HepG2 (cell line): ENCODE results near the gene C11orf16. TPM values are rescaled to one million over a fixed set of nuclear protein-coding genes. Genes with fewer than 3 reads are reported as not detected.

Experiments
- ATM ChIP-seq: fragments of 450-650 bp; IDR thresholded peaks from 2 replicates; pipeline ENCODE4 v1.7.1; 2017; ENCODE audit warnings: mild to moderate bottlenecking, borderline replicate concordance
- ELF4 ChIP-seq: sonication (generic); formaldehyde crosslinking; IDR thresholded peaks from 2 replicates; pipeline ENCODE4 v1.5.0; 2020; ENCODE audit warnings: missing genetic modification reagents, mild to moderate bottlenecking, moderate library complexity, borderline replicate concordance
- IKZF4 ChIP-seq: sonication (generic); formaldehyde crosslinking; IDR thresholded peaks from 2 replicates; pipeline ENCODE4 v1.5.1; 2020; ENCODE audit warnings: borderline replicate concordance, mild to moderate bottlenecking, low read depth, missing genetic modification reagents; ENCODE audit errors: not compliant biosample characterization
- MAZ ChIP-seq, 2 experiments: sonication (generic) in 1 of 2; formaldehyde crosslinking in 1 of 2; IDR thresholded peaks; 2 replicates each; pipeline versions ENCODE4 v1.5.0 to v1.6.1; 2012 to 2020; ENCODE audit warnings: low read depth in 2 of 2, mild to moderate bottlenecking in 2 of 2, borderline replicate concordance in 1 of 2, improper control_type of control experiment in 1 of 2, low read length in 1 of 2, missing genetic modification reagents in 1 of 2, moderate library complexity in 1 of 2
- NRL ChIP-seq: sonication (generic); formaldehyde crosslinking; IDR thresholded peaks from 2 replicates; pipeline ENCODE4 v1.5.0; 2020; ENCODE audit warnings: missing genetic modification reagents, mild to moderate bottlenecking, moderate library complexity, borderline replicate concordance
- PHF20 ChIP-seq: sonication (generic); formaldehyde crosslinking; IDR thresholded peaks from 2 replicates; pipeline ENCODE4 v1.5.0; 2020; ENCODE audit warnings: mild to moderate bottlenecking, missing genetic modification reagents
- PLRG1 ChIP-seq: fragments of 450-650 bp; conservative IDR thresholded peaks from 2 replicates; pipeline ENCODE4 v1.6.1; 2016
- POLR2G ChIP-seq: fragments of 200-400 bp; formaldehyde crosslinking; IDR thresholded peaks from 2 replicates; pipeline ENCODE4 v1.6.1; 2018; ENCODE audit warnings: mild to moderate bottlenecking, low read depth, low read length, moderate library complexity
- TAF15 ChIP-seq: fragments of 200-400 bp; formaldehyde crosslinking; IDR thresholded peaks from one replicate; pipeline ENCODE4 v1.6.1; 2018; ENCODE audit warnings: mild to moderate bottlenecking, low read depth, low read length; ENCODE audit not compliant: poor library complexity, severe bottlenecking
- TP53 ChIP-seq: sonication (generic); formaldehyde crosslinking; conservative IDR thresholded peaks from 2 replicates; pipeline ENCODE4 v1.4.0; 2020; ENCODE audit warnings: missing genetic modification reagents
- ZFX ChIP-seq: sonication (generic); formaldehyde crosslinking; IDR thresholded peaks from 2 replicates; pipeline ENCODE4 v1.4.0; 2020; ENCODE audit warnings: mild to moderate bottlenecking, low read depth, missing genetic modification reagents, moderate library complexity
- ZMYM3 ChIP-seq: sonication (generic); formaldehyde crosslinking; IDR thresholded peaks from 2 replicates; pipeline ENCODE4 v1.5.1; 2020; ENCODE audit warnings: mild to moderate bottlenecking, missing genetic modification reagents
- ZNF12 ChIP-seq: sonication (generic); formaldehyde crosslinking; IDR thresholded peaks from 2 replicates; pipeline ENCODE4 v1.5.0; 2020; ENCODE audit warnings: missing genetic modification reagents
- ZNF263 ChIP-seq: sonication (generic); formaldehyde crosslinking; IDR thresholded peaks from 2 replicates; pipeline ENCODE4 v1.4.0; 2020; ENCODE audit warnings: missing genetic modification reagents
- ZNF777 ChIP-seq: sonication (generic); formaldehyde crosslinking; IDR thresholded peaks from 2 replicates; pipeline ENCODE4 v1.4.0; 2020; ENCODE audit warnings: missing genetic modification reagents
- polyA plus RNA-seq, 8 experiments: library from polyadenylated mRNA; depleted of rRNA in 3 of 8; stranded (reverse) in 7 of 8; unstranded in 1 of 8; fragments of >200 nt; fragmentation: Illumina TruSeq in 4 of 8; extraction: Trizol in 4 of 8; gene quantifications; 2 replicates each; pipeline versions ENCODE4 v1.2.1 to v1.2.3, GENCODE V29; 2011 to 2016; ENCODE audit warnings: low read depth in 4 of 8, missing spikeins in 1 of 8, mixed read lengths in 1 of 8; ENCODE audit not compliant: insufficient read depth in 1 of 8
- total RNA-seq, 5 experiments: library from RNA; depleted of rRNA; stranded (reverse); fragments of >200 nt; fragmentation: Illumina TruSeq; extraction: Trizol; gene quantifications; 2 replicates each; pipeline ENCODE4 v1.2.3, GENCODE V29; 2016; ENCODE audit warnings: low read depth in 1 of 5
- TF ChIP-seq, protein P1 (sequence below): sonication (generic); formaldehyde crosslinking; IDR thresholded peaks from 2 replicates; pipeline ENCODE4 v1.4.0; 2020; ENCODE audit warnings: missing genetic modification reagents
- TF ChIP-seq, protein P2 (sequence below): sonication (generic); formaldehyde crosslinking; IDR thresholded peaks from 2 replicates; pipeline ENCODE4 v1.4.0; 2020; ENCODE audit warnings: mild to moderate bottlenecking, low read depth, missing genetic modification reagents
- TF ChIP-seq, protein P3 (sequence below): sonication (generic); formaldehyde crosslinking; IDR thresholded peaks from 2 replicates; pipeline ENCODE4 v1.5.0; 2020; ENCODE audit warnings: mild to moderate bottlenecking, missing genetic modification reagents, borderline replicate concordance

The C11orf16 gene
- total and polyA plus RNA-seq, 2 of the 13 experiments (the other 11 are each of a cell fraction or from before 2014, with no cell fraction given): not detected

DNA sequence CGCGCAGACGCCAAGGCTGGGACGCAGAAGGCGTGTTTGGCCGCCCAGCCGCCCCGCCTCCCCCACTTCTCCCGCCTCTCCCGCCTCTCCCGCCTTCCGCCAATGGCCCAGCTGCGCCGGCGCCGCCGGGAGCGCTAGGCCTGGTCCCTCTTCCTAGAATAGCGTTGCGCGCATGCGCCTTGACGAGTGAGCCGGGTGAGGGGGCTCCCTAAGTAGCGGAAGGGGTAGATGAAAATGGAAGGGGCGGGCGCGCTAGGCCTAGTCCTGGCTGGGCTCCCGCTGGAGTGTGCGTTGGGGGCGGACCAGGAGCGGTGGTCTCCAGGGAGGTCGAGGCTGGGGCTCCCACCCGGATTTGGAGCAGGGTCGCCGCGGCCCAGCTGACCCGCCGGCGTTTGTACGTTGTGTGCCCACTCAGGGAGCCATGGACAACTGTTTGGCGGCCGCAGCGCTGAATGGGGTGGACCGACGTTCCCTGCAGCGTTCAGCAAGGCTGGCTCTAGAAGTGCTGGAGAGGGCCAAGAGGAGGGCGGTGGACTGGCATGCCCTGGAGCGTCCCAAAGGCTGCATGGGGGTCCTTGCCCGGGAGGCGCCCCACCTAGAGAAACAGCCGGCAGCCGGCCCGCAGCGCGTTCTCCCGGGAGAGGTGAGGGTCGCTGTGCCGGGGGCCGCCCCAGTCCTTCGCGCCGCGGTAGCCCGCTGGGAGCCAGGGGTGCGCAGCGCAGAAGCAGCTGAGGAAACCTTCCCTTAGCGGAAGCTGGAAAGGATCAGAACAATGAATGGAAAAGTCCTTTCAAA lies 21.5 kb downstream of the C11orf16 start, which contains the start of gene AKIP1 (continued):
- TF ChIP-seq MAZ (IDR thresholded peaks at IDR 0.05; ENCODE audit: borderline replicate concordance, low read depth, low read length) (0 out of 2 replicates have a peak, but pooled peaks have one; percentile 40), MAZ (CRISPR knock-in tag; IDR thresholded peaks at IDR 0.05; ENCODE audit: low read depth) (no peak; the same call in 1 of the 2 replicates), NRL (CRISPR knock-in tag) (peak; percentile 82), ZNF12 (CRISPR knock-in tag) (no peak), ZNF263 (CRISPR knock-in tag) (no peak), TP53 (no peak), IKZF4 (CRISPR knock-in tag) (peak; percentile 59), ATM (no peak), ZFX (CRISPR knock-in tag) (peak; percentile 98), TAF15 (no peak), PLRG1 (no peak), ELF4 (CRISPR knock-in tag) (no peak), POLR2G (peak; percentile 88), ZMYM3 (CRISPR knock-in tag) (peak; percentile 50; the same call in 1 of the 2 replicates), ZNF777 (CRISPR knock-in tag) (peak; percentile 96), PHF20 (CRISPR knock-in tag) (peak; percentile 75)
- TF ChIP-seq, protein P1, sequence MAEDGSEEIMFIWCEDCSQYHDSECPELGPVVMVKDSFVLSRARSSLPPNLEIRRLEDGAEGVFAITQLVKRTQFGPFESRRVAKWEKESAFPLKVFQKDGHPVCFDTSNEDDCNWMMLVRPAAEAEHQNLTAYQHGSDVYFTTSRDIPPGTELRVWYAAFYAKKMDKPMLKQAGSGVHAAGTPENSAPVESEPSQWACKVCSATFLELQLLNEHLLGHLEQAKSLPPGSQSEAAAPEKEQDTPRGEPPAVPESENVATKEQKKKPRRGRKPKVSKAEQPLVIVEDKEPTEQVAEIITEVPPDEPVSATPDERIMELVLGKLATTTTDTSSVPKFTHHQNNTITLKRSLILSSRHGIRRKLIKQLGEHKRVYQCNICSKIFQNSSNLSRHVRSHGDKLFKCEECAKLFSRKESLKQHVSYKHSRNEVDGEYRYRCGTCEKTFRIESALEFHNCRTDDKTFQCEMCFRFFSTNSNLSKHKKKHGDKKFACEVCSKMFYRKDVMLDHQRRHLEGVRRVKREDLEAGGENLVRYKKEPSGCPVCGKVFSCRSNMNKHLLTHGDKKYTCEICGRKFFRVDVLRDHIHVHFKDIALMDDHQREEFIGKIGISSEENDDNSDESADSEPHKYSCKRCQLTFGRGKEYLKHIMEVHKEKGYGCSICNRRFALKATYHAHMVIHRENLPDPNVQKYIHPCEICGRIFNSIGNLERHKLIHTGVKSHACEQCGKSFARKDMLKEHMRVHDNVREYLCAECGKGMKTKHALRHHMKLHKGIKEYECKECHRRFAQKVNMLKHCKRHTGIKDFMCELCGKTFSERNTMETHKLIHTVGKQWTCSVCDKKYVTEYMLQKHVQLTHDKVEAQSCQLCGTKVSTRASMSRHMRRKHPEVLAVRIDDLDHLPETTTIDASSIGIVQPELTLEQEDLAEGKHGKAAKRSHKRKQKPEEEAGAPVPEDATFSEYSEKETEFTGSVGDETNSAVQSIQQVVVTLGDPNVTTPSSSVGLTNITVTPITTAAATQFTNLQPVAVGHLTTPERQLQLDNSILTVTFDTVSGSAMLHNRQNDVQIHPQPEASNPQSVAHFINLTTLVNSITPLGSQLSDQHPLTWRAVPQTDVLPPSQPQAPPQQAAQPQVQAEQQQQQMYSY (CRISPR knock-in tag): no peak
- TF ChIP-seq, protein P2, sequence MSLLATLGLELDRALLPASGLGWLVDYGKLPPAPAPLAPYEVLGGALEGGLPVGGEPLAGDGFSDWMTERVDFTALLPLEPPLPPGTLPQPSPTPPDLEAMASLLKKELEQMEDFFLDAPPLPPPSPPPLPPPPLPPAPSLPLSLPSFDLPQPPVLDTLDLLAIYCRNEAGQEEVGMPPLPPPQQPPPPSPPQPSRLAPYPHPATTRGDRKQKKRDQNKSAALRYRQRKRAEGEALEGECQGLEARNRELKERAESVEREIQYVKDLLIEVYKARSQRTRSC (CRISPR knock-in tag): no peak
- TF ChIP-seq, protein P3, sequence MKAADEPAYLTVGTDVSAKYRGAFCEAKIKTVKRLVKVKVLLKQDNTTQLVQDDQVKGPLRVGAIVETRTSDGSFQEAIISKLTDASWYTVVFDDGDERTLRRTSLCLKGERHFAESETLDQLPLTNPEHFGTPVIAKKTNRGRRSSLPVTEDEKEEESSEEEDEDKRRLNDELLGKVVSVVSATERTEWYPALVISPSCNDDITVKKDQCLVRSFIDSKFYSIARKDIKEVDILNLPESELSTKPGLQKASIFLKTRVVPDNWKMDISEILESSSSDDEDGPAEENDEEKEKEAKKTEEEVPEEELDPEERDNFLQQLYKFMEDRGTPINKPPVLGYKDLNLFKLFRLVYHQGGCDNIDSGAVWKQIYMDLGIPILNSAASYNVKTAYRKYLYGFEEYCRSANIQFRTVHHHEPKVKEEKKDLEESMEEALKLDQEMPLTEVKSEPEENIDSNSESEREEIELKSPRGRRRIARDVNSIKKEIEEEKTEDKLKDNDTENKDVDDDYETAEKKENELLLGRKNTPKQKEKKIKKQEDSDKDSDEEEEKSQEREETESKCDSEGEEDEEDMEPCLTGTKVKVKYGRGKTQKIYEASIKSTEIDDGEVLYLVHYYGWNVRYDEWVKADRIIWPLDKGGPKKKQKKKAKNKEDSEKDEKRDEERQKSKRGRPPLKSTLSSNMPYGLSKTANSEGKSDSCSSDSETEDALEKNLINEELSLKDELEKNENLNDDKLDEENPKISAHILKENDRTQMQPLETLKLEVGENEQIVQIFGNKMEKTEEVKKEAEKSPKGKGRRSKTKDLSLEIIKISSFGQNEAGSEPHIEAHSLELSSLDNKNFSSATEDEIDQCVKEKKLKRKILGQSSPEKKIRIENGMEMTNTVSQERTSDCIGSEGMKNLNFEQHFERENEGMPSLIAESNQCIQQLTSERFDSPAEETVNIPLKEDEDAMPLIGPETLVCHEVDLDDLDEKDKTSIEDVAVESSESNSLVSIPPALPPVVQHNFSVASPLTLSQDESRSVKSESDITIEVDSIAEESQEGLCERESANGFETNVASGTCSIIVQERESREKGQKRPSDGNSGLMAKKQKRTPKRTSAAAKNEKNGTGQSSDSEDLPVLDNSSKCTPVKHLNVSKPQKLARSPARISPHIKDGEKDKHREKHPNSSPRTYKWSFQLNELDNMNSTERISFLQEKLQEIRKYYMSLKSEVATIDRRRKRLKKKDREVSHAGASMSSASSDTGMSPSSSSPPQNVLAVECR (CRISPR knock-in tag): peak; percentile 82
